Hepatic stellate cell (primary cell): ENCODE measurements around the gene EEFSEC.

Experiments
- DNase-seq: peaks from one replicate; pipeline ENCODE4 v3.0.0; 2011; ENCODE audit warnings: low spot score

Gene EEFSEC, protein sequence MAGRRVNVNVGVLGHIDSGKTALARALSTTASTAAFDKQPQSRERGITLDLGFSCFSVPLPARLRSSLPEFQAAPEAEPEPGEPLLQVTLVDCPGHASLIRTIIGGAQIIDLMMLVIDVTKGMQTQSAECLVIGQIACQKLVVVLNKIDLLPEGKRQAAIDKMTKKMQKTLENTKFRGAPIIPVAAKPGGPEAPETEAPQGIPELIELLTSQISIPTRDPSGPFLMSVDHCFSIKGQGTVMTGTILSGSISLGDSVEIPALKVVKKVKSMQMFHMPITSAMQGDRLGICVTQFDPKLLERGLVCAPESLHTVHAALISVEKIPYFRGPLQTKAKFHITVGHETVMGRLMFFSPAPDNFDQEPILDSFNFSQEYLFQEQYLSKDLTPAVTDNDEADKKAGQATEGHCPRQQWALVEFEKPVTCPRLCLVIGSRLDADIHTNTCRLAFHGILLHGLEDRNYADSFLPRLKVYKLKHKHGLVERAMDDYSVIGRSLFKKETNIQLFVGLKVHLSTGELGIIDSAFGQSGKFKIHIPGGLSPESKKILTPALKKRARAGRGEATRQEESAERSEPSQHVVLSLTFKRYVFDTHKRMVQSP

GRCh38 chr3:128153156-128154041 is at the start of gene EEFSEC:
TSS of gene EEFSEC (plus strand) at chr3:128153481. CDS start at chr3:128153508, 27 bp downstream.
- peak; percentile 75 for DNase-seq

DNA sequence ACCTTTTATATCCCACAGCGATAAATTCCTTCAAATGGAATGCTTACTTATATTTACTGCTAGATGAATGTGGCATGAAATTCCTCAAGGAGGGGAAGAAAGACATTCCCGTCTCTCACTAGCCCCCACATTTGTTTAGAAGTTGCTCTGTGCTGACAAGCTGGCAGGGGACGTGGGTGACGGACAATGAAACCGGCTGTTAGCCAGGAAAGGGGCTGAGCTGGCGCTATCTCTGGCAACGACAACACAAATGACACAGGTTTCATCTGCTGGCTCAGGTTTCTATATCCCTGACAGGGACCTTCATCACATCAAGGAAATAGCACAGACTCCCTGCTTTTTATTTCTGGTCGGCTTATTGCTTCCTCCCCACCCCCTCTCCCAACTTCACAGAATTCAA is 45.4 kb upstream of the EEFSEC start:
- DNase-seq, result no peak

- no peak for DNase-seq
These were observed 42.1 kb upstream of the EEFSEC start for GRCh38 chr3:128111147-128111546.

- DNase-seq, result peak; percentile 79
These were observed 40.8 kb upstream of the EEFSEC start for GRCh38 chr3:128112357-128112968.

DNA sequence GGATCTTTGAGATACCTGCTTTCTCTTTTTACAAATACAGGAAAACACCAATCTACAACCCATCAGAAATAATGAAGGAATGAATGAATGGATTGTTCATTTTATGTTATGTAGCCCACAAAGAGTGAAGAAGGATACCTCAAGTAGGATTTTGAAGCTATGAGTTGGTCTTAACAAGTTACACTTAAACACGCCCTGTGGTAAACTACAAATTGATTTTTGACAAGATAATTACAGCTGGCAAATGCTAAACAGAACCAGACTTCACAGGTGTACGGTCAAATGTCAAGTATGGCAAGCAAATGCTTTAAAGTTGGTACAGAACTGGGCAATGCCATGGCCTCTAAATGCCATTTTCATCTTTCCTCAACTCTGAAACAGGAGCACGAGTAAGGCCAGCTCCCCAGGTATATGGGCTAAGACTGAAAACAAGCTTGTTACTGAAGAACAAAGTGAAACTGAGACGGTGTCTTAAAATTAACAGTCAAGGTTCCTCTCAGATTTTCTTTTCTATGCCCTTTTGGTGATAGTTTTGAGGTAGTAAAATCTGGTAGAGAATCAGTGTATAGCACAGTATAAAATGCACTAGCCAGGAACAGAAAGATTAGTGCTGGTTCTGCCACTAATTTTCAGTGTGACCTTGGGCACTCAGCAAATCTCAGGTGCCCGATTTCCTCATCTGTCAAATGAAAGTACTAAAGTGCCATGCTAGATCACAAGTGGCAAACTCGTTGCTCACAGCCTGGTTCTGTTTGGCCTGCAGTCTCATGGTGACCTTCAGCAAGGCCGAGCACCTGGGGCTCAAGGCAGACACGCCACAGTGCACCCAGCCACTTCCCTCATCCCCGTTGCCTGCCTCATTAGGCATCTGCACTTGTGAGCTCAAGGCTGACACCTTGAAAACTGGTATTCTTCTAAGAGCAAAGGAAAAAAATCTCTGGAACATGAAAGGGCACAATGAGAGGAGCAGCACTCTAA is 39.2 kb upstream of the EEFSEC start:
- no peak for DNase-seq

DNA sequence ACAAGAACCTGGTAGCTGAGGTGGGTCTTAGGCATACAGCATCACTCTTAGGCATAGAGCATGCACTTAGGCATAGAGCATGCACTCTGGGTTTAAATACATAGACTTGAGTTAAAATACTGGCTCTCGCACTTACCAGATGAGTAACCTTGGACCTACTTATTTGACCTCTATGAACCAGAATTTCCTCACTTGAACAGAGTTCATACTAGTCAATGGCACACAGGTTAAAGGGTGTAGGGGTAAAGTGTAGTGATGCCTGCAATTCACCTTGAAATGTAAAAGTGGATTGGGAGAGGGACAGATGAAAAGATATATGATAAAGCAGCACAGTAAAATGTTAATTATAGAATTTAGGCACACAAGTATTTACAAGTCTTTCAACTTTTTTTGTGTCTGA is 31.3 kb upstream of the EEFSEC start:
- DNase-seq, result no peak

DNA sequence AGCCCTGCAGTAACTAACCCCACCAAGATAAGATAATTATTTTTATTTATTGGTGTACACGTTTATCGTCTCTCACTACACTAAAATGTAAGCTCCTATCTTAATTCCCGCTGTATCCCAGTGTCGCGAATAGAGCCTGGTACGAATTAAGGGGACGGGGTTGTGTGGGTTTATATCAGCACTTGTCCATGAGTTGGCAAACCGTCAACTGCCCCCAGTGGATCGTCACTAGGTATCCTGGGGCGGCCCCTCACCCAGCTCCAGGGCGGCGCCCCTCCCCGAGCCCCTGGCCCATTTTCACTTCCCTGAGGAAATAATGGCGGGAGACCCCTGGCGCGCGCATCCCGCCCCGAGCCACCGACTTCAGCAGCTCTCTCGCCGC is 30.1 kb upstream of the EEFSEC start:
- DNase-seq, result no peak

- peak; percentile 99 for DNase-seq
These were observed 29.5 kb upstream of the EEFSEC start, which contains the start of gene RUVBL1 for GRCh38 chr3:128123538-128124368. TSS of gene RUVBL1 (minus strand) at chr3:128123812. CDS start at chr3:128123724, 88 bp downstream.

GRCh38 chr3:128127236-128127635 is 26.0 kb upstream of the EEFSEC start:
- no peak for DNase-seq

DNA sequence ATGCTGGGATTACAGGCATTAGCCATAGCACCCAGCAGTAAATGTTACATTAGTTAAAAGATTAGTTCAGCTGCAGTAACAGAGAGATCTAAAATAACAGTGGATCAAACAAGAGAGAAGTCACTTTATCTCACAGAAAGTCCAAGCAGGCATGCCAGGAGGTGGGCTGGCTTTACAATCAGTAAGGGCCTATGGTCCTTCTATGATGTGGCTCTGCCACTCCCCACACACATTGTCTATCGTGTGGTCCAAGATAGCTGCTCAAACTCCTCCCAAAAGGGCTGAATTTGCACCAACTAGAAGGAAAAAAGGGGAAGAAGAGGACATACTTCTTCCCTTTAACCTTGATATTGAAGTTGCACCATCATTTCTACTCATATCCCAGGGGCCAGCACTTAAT is 25.0 kb upstream of the EEFSEC start:
- DNase-seq, result no peak

DNA sequence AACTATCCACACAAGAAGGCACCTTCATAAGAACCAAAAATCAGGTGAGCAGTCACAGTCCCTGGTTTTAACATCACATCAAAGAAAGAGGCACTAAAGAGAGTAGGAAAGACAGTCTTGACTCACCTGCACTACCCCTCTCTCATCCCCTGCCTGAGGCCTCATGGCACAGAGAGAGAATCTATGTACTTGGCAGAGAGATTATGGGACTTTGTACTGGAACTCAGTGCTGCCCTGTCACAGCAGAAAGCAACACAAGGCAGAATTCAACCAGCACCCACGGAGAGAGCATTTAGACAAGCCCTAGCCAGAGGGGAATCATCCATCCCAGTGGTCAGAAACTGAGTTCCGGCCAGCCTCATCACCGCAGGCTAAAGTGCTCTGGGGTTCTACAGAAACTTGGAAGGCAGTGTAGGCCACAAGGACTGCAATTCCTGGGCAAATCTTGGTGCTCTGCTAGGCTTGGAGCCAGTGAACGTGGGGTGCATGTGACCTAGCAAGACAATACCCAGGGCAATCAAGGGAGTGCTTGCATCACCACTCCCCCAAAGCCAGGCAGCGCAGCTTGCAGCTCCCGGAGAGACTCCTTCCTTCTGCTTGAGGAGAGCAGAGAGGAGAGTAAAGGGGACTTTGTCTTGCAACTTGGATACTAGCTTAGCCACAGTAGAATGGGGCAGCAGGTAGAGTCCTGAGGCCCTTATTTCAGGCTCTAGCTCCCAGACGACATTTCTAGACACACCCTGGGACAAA is 21.2 kb upstream of the EEFSEC start:
- no peak for DNase-seq

- no peak for DNase-seq
These were observed 19.9 kb upstream of the EEFSEC start for GRCh38 chr3:128133273-128133883.

GRCh38 chr3:128143496-128143895 is 9.8 kb upstream of the EEFSEC start:
- no peak for DNase-seq

DNA sequence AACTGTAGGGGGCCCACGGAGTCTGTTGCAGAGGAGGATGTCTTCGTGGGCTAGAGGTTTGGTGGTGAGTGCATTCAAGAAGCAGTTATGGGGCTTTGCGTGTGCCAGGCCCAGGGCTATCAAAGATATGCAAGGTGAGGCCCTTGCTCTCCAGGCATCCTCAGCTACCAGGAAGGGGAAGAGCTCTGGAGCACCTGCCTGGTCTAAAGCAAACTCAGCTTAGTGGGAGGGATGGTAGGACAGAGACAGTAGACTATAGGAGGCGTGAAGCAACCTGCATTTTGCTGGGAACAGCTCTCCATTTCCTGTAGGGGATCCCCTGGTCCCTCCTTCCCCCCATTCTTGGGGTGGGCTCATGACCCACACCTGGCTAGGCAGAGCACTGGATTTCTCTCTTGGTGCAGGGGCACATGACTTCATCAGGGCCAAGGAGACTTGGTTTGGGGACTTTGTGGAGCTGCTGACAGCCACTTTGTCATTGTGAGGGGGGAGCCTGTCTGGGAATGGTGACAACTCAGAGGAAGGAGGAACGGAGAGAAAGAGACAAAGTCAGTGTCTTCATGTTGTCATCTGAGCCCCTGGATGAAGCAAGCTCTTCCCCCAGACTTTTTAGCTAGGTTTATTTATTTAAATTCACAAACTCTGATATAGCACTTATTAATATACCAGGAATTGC is 8.6 kb upstream of the EEFSEC start:
- DNase-seq, result no peak

GRCh38 chr3:128145279-128145678 is 8.0 kb upstream of the EEFSEC start:
- no peak for DNase-seq

GRCh38 chr3:128146201-128146600 is 7.1 kb upstream of the EEFSEC start:
- DNase-seq, result no peak

DNA sequence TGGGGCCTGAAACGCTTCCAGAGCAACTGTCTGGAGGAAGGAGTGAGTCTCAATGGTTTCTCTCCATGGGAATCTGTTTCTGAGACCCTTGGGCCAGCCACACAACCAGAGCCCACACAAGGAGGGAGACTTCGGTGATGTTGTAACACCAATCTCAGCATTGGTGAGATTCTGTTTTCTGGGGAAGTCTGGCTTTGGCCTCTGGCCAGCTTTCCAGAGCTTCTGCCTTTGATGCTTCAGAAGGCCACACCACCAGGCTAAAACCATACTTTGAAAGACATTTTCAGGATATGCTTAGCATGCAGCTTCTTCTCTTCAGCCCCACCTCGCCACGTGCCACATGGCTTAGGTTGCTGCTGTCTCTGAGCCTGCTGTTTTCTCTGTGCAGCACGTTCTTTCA is 3.6 kb upstream of the EEFSEC start:
- no peak for DNase-seq

DNA sequence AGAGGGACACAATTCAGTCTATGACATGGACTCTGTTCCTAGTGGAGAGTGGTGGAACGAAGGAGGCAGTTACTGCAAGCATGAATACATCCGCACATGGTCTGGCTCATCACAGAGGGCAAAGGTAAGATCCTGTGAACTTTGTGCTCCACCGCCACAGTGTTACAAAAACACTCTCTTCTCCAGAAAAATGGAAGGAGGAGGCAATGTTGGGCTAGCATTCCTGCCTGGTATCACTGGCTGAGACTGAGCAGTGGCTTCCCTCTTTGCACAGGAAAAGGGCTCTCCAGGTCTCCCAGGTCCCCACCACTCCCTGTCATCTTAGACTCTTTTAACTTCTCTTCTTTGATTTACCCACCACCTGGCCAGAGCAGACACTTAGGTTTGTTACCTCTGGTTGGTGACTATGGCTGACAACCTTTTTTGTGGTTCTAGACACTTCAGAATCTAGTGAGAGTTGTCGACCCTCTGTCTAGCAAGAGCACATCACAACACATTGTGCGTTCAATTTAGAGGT is 1.5 kb upstream of the EEFSEC start:
- no peak for DNase-seq
